Astrocyte (in vitro differentiated cells and primary cell): ENCODE results near the gene CDH13.

Source experiments
- CTCF ChIP-seq: IDR thresholded peaks from 2 replicates; pipeline ENCODE4 v1.5.1; 2011; ENCODE audit warnings: low read depth, mild to moderate bottlenecking, inconsistent platforms, low read length, moderate library complexity; ENCODE audit not compliant: insufficient read depth
- EZH2 ChIP-seq: IDR thresholded peaks from 2 replicates; pipeline ENCODE4 v1.6.1; 2012; ENCODE audit warnings: mild to moderate bottlenecking, low read length, inconsistent platforms; ENCODE audit not compliant: insufficient read depth

GRCh38 chr16:82750068-82750467, 123.3 kb downstream of the CDH13 start:
- TF ChIP-seq EZH2: no peak
- no peak for TF ChIP-seq CTCF
